HL-60 (cell line): ENCODE data around the gene RNF144A.
A peak's percentile ranks its signal among the peaks of the same experiment; 100 is the strongest.

Source experiments
- DNase-seq, 2 experiments: peaks; one replicate each; pipeline ENCODE4 v3.0.0-alpha.2; 2010 to 2020; ENCODE audit warnings: low read depth in 1 of 2, low spot score in 1 of 2
- H3K27ac ChIP-seq: fragments of 250-450 bp; sonication (Bioruptor Pico); replicated peaks from 2 replicates; pipeline ENCODE4 v1.5.1; 2020; ENCODE audit warnings: mild to moderate bottlenecking, moderate library complexity
- H3K27me3 ChIP-seq: fragments of 250-450 bp; sonication (Bioruptor Pico); 2 replicates; pipeline ENCODE4 v1.5.1; 2021; ENCODE audit warnings: mild to moderate bottlenecking, moderate library complexity; ENCODE audit not compliant: insufficient read depth, poor library complexity, severe bottlenecking
- H3K4me3 ChIP-seq: replicated peaks from 2 replicates; pipeline ENCODE4 v1.5.1; 2011; ENCODE audit warnings: mild to moderate bottlenecking, control low read depth, low read length; ENCODE audit not compliant: insufficient read depth
- GABPA ChIP-seq: IDR thresholded peaks from 2 replicates; pipeline ENCODE4 v1.6.1; 2012; ENCODE audit warnings: low read depth
- POLR2AphosphoS5 ChIP-seq: IDR thresholded peaks from 2 replicates; pipeline ENCODE4 v1.6.1; 2012; ENCODE audit warnings: low read depth
- SPI1 ChIP-seq: IDR thresholded peaks from 2 replicates; pipeline ENCODE4 v1.6.1; 2012; ENCODE audit warnings: low read depth, mild to moderate bottlenecking, borderline replicate concordance
- TF ChIP-seq, protein P1 (sequence below): IDR thresholded peaks from 2 replicates; pipeline ENCODE4 v1.6.1; 2012; ENCODE audit warnings: low read depth; ENCODE audit not compliant: insufficient replicate concordance
- TF ChIP-seq, protein P2 (sequence below): IDR thresholded peaks from one replicate; pipeline ENCODE4 v1.5.1; 2011; ENCODE audit warnings: low read length, control low read depth, inconsistent platforms; ENCODE audit not compliant: insufficient read depth

Gene RNF144A

DNA sequence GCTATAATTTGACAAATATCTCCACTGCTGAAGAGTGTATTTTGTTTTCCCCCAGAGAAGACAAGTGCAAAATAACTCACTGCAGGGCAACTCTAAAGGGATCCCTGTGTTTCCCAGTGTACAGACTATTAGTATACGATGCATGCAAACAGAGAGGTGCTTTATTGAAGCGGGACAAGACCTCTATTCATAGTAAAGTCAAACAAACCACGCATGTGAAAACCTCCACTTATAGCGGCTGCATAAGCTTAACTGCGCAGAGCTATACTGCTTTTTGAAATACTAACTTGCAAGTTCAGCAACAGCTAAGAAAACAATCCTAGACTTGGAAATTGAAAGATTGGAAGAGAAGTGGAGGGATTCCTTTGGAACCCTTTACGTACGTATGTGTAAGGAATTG, 15.6 kb downstream of the RNF144A start:
- DNase-seq: no peak
- Histone ChIP-seq H3K4me3 (no peak overlapping the region), H3K27ac (peak overlapping the region; percentile 85), H3K27me3 (no peaks in the 10 kb centered on the region)
- TF ChIP-seq, protein P1, sequence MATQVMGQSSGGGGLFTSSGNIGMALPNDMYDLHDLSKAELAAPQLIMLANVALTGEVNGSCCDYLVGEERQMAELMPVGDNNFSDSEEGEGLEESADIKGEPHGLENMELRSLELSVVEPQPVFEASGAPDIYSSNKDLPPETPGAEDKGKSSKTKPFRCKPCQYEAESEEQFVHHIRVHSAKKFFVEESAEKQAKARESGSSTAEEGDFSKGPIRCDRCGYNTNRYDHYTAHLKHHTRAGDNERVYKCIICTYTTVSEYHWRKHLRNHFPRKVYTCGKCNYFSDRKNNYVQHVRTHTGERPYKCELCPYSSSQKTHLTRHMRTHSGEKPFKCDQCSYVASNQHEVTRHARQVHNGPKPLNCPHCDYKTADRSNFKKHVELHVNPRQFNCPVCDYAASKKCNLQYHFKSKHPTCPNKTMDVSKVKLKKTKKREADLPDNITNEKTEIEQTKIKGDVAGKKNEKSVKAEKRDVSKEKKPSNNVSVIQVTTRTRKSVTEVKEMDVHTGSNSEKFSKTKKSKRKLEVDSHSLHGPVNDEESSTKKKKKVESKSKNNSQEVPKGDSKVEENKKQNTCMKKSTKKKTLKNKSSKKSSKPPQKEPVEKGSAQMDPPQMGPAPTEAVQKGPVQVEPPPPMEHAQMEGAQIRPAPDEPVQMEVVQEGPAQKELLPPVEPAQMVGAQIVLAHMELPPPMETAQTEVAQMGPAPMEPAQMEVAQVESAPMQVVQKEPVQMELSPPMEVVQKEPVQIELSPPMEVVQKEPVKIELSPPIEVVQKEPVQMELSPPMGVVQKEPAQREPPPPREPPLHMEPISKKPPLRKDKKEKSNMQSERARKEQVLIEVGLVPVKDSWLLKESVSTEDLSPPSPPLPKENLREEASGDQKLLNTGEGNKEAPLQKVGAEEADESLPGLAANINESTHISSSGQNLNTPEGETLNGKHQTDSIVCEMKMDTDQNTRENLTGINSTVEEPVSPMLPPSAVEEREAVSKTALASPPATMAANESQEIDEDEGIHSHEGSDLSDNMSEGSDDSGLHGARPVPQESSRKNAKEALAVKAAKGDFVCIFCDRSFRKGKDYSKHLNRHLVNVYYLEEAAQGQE: no peak
- TF ChIP-seq SPI1 (no peak), POLR2AphosphoS5 (no peak), GABPA (no peak)
- TF ChIP-seq, protein P2, sequence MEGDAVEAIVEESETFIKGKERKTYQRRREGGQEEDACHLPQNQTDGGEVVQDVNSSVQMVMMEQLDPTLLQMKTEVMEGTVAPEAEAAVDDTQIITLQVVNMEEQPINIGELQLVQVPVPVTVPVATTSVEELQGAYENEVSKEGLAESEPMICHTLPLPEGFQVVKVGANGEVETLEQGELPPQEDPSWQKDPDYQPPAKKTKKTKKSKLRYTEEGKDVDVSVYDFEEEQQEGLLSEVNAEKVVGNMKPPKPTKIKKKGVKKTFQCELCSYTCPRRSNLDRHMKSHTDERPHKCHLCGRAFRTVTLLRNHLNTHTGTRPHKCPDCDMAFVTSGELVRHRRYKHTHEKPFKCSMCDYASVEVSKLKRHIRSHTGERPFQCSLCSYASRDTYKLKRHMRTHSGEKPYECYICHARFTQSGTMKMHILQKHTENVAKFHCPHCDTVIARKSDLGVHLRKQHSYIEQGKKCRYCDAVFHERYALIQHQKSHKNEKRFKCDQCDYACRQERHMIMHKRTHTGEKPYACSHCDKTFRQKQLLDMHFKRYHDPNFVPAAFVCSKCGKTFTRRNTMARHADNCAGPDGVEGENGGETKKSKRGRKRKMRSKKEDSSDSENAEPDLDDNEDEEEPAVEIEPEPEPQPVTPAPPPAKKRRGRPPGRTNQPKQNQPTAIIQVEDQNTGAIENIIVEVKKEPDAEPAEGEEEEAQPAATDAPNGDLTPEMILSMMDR: no peak

DNA sequence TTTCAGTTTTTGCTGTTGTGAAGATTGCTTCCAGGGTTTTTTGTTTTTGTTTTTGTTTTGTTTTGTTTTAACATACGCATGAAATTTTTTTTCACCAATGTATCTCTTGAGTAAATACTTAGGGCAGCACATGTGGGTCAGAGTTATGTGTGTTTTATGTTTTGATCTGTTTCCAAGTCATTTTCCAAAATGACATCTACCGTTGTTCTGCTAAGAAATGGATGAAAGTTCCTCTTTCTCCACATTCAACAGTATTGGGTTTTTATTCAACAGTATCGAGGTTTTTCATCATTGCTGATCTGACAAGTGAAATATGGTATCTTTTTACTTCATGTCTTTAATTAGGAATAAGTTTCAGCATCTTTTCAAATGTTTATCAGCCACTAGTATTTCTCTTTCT, 16.7 kb downstream of the RNF144A start:
- no peak for DNase-seq
- H3K27ac ChIP-seq: peak overlapping the region; percentile 85
- H3K27me3 ChIP-seq: no peaks in the 10 kb centered on the region
- TF ChIP-seq, protein P2: no peak
- TF ChIP-seq POLR2AphosphoS5 (no peak), GABPA (no peak), SPI1 (no peak)
- TF ChIP-seq, protein P1: no peak
- no peak overlapping the region for H3K4me3 ChIP-seq

DNA sequence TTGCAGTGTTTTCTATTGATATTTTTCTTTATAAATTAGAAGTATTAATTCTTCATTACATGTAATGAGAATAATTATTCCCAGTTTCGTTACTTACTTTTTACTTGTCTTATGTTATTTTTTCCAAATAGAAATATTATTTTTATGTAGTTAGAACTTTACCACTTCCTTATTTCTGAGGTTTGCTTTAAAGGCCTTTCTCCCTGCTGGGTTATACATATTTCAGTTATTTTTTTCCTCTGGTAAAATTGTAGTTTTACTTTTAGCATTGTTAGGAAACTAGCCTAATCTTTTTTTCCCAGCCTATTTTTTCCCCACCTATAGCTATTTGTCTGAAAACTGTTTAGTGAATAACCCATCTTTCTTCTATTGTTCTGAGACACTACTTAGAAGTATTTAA, 17.1 kb downstream of the RNF144A start:
- DNase-seq: no peak
- TF ChIP-seq, protein P1: no peak
- TF ChIP-seq, protein P2: no peak
- TF ChIP-seq POLR2AphosphoS5: no peak
- TF ChIP-seq GABPA: no peak
- TF ChIP-seq SPI1: peak; percentile 89
- H3K27ac ChIP-seq: peak overlapping the region; percentile 85

More for the DNA sequence above, 17.1 kb downstream of the RNF144A start:
- Histone ChIP-seq H3K27me3 (no peaks in the 10 kb centered on the region), H3K4me3 (no peak overlapping the region)
